Ectodermal cell (in vitro differentiated cells): Measurements from ENCODE around the gene NEK10.

Experiments
- H3K27ac ChIP-seq: 2 replicates; pipeline ENCODE4 v1.7.0; 2013; ENCODE audit warnings: mild to moderate bottlenecking, low read depth, low read length; ENCODE audit not compliant: insufficient read depth, poor library complexity, severe bottlenecking
- H3K27me3 ChIP-seq: 2 replicates; pipeline ENCODE4 v1.7.0; 2013; ENCODE audit warnings: mild to moderate bottlenecking, low read length; ENCODE audit not compliant: insufficient read depth, control insufficient read depth, poor library complexity, severe bottlenecking
- H3K36me3 ChIP-seq: one replicate; pipeline ENCODE4 v1.7.0; 2013; ENCODE audit warnings: low read length; ENCODE audit not compliant: control insufficient read depth, insufficient read depth
- H3K4me1 ChIP-seq: one replicate; pipeline ENCODE4 v1.7.0; 2013; ENCODE audit warnings: low read length; ENCODE audit not compliant: control insufficient read depth, insufficient read depth
- H3K4me3 ChIP-seq: 2 replicates; pipeline ENCODE4 v1.7.0; 2013; ENCODE audit warnings: low read depth, low read length, control low read depth; ENCODE audit not compliant: insufficient read depth
- H3K9me3 ChIP-seq: 2 replicates; pipeline ENCODE4 v1.7.0; 2013; ENCODE audit warnings: mild to moderate bottlenecking, low read length, moderate library complexity; ENCODE audit not compliant: control insufficient read depth
- WGBS, 2 experiments: methylation state at CpG; one replicate each; pipeline ENCODE4 v1.1.7; 2013; ENCODE audit warnings: missing lambda C conversion rate in 2 of 2; 5-methylcytosine and 5-hydroxymethylcytosine counted together

The NEK10 gene

DNA sequence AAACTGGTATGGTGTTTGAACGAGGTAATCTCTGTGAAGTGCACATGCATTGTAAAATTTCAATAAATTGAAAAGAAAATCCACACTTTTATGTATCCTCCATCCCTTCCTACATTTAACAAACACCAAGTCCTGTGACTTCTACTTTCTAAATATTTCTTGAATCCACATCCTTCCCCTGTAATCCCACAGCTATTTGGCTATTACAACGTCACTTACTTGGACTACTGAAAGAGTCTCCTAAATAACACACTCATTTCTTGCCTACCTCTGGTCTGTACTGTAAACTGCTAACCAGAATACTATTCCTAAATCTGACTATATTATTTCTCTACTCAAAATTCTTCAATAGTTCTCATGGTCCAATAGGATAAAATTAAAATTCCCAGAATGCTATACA, 176.1 kb downstream of the NEK10 start:
- Histone ChIP-seq H3K27me3 (no peaks in the 10 kb centered on the region), H3K27ac (no peak overlapping the region), H3K4me1 (no peaks in the 10 kb centered on the region), H3K36me3 (no peaks in the 10 kb centered on the region), H3K4me3 (no peak overlapping the region), H3K9me3 (no peaks in the 10 kb centered on the region)
- 88 to 95% methylated on average over 1 to 2 of the region's 2 CpGs for WGBS, 2 experiments

DNA sequence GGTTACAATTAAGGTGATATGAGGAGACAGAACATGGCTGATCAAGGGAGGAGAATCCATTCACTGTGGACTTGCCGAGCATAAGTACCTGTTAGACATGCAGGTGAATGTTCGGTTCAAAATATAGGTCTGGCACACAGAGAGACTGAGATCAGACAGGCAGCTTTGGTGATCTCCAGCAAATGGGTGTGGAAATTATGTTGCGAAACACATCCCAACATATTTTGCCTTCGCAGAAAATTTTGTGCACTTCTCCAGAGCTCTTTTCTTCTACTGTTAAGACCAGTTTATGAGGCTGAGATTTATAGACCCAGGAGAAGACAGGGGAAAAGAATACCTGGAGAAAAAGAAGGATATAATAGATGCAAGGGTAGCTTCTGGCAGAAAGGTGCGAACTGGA, 183.2 kb downstream of the NEK10 start:
- Histone ChIP-seq H3K27ac (no peak overlapping the region), H3K4me1 (no peaks in the 10 kb centered on the region), H3K27me3 (no peaks in the 10 kb centered on the region), H3K4me3 (no peak overlapping the region), H3K36me3 (no peaks in the 10 kb centered on the region), H3K9me3 (no peaks in the 10 kb centered on the region)
- WGBS, 2 experiments = 83 to 84% methylated on average over 5 of the region's 5 CpGs

DNA sequence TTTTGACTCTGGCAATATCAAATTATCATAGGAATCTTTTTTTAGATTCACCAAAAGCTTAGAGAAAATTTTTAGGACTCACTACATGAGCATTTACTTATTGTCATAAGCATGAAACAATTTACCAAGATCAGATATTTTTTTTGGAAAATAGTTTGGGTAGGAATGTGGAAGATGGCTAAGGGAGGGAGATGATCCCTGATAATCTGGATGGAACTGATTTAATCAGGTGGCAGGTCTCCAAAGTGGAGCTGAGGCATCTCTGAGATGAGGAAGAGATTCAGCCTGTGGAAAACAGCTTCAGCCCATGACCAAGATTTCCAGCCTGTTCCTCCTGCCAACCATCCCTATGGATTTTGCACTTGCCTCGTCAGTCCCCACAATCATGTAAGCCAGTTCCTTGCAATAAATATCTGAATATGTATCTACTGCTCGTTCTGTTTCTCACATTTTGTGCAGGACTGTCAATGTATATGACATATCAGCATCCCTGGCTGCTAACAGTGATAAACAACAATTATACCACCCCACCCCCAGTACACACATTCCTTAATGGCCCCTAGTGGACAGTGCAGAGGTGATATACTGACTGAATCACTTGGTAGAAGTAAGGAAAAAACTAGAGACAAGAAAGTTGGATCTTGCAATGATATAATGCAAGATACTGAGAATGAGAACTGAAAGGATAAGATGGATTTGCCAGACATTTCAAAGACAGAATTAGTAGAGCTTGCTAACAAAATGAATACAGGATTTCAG, 183.8 kb downstream of the NEK10 start:
- Histone ChIP-seq H3K27ac (no peak overlapping the region), H3K4me3 (no peak overlapping the region), H3K4me1 (no peaks in the 10 kb centered on the region), H3K27me3 (no peaks in the 10 kb centered on the region), H3K36me3 (no peaks in the 10 kb centered on the region), H3K9me3 (no peaks in the 10 kb centered on the region)
- 89 to 92% methylated on average over 2 of the region's 2 CpGs for whole genome bisulfite sequencing, 2 experiments

DNA sequence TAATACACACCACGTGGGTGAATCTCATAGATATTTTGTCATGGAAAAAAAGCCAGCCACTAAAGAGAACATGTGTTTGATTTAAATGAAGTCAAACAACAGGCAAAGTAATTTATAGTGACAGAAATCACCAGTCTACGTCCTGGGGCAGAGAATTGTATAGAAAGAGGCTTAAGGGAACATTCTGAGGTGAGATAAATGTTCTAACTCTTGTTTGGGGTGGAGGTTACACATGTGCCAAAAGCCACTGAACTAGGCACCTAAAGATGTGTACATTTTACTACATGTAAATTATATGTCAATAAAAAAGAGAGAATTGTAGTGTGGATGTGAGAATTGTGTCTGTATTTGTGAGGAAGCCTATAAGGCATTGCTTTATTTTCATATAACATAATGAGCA, 184.9 kb downstream of the NEK10 start:
- H3K36me3 ChIP-seq = no peaks in the 10 kb centered on the region
- H3K4me1 ChIP-seq = no peaks in the 10 kb centered on the region
- no peaks in the 10 kb centered on the region for H3K9me3 ChIP-seq
- no peaks in the 10 kb centered on the region for H3K27me3 ChIP-seq
- H3K4me3 ChIP-seq = no peak overlapping the region
- WGBS, 2 experiments = 81 to 95% methylated on average over 2 of the region's 2 CpGs
- no peak overlapping the region for H3K27ac ChIP-seq

DNA sequence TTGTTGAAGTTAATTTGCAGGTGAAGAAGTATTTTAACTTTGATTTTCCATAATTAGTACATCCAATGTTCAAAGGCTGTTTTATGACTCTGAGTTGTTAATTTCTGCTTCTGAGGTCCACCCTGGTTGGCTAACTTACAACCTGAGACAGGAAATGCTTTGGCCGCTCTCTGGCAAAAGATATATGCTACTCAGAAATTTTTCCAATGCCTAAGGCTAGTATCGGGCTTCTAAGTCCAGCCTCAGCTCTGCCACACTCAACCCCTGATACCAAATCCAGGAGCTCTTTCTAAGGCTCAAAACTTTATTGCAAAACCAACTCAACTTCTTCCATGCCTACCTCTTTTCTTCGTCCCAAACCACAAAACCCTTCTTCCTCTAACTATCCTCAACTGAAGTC, 192.9 kb downstream of the NEK10 start:
- H3K4me3 ChIP-seq = no peak overlapping the region
- H3K27ac ChIP-seq = no peak overlapping the region
- 94 to 96% methylated on average over 3 of the region's 3 CpGs for WGBS, 2 experiments
- no peaks in the 10 kb centered on the region for H3K9me3 ChIP-seq
- no peaks in the 10 kb centered on the region for H3K36me3 ChIP-seq
- no peaks in the 10 kb centered on the region for H3K27me3 ChIP-seq
- no peaks in the 10 kb centered on the region for H3K4me1 ChIP-seq

DNA sequence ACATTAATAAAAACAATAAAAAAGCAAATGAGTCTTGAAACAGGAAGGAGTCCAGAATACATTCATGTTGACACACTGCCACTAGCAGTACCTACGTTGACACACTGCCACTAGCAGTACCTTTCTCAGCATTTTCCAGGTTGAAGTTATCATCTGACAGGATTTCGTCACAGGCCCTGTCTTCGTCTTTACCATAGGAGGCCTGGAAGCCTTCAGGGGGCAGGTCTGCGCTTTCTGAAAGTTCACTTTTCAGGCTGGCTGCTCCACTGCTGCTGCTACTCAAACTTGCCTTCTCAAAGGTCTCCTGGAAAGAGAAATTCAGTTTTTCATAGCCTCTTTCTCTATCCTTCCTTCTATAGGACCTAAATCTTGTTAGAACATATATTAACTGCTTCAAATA, 194.7 kb downstream of the NEK10 start:
- Histone ChIP-seq H3K36me3 (no peaks in the 10 kb centered on the region), H3K9me3 (no peaks in the 10 kb centered on the region), H3K27ac (no peak overlapping the region), H3K27me3 (no peaks in the 10 kb centered on the region), H3K4me3 (no peak overlapping the region), H3K4me1 (no peaks in the 10 kb centered on the region)
- WGBS, 2 experiments = 79 to 88% methylated on average over 4 of the region's 4 CpGs

DNA sequence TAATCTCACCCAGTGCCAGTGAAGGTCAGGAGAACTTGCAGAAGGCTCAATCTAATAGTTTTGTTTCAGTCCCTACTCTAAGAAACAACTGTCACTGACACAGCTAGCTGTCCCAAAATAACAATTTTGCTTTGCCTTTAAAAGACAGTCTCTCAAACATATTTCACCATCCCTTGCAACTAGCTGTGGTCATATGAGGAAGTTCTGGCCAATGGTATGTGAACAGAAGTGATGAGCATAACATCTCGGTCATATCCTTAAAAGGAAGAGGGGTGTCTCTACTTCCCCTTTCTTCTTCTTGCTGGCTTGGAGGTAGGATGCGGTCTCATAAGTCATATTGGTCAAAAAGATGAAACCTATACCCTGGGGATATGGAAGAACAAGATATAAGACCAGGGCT, 198.1 kb downstream of the NEK10 start:
- Histone ChIP-seq H3K36me3 (no peaks in the 10 kb centered on the region), H3K27me3 (no peaks in the 10 kb centered on the region), H3K9me3 (no peaks in the 10 kb centered on the region), H3K4me1 (no peaks in the 10 kb centered on the region), H3K27ac (no peak overlapping the region), H3K4me3 (no peak overlapping the region)
- WGBS, 2 experiments = 88 to 100% methylated on average over 2 of the region's 2 CpGs

DNA sequence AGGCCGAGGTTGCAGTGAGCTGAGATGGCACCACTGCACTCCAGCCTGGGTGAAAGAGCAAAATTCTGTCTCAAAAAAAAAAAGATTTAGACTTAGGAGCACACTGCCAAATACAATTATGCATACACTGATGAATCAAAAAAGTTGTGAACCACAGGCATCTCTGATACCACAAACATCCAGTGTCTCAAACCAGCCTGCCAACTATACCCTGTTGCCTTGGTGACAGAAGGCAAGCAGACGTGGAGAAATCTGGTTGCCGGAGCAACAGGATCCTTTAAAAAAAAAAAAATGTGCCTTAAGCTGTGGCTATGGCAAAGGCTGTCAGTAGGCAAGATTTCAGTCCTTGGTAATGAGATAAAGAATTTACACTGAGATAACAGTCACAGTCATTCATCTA, 202.3 kb downstream of the NEK10 start:
- no peaks in the 10 kb centered on the region for H3K9me3 ChIP-seq
- WGBS, 2 experiments = 78 to 84% methylated on average over 3 of the region's 3 CpGs
- H3K36me3 ChIP-seq = no peaks in the 10 kb centered on the region
- no peak overlapping the region for H3K4me3 ChIP-seq
- no peak overlapping the region for H3K27ac ChIP-seq
- H3K4me1 ChIP-seq = no peaks in the 10 kb centered on the region
- no peaks in the 10 kb centered on the region for H3K27me3 ChIP-seq

DNA sequence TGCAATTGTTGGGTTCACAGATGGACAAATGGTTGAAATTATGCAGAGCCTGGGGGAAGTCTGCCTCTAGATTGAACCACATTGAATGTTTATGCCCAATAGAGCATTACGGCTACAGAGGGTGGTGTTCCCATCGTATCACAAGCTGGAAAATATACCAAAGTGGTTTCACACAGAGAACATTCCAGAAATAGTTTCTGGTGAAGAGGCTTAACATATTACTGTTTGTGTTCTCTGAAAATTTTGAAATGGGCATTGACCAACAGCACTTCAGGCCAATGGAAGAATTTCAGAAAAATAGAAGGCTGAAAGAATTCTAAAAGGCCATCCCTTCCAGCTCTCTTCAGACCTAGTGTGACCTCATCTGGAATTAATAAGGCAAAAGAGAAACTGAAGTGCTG, 203.9 kb downstream of the NEK10 start:
- no peak overlapping the region for H3K4me3 ChIP-seq
- no peak overlapping the region for H3K27ac ChIP-seq
- 100% methylated on average over 2 of the region's 2 CpGs for WGBS, 2 experiments

DNA sequence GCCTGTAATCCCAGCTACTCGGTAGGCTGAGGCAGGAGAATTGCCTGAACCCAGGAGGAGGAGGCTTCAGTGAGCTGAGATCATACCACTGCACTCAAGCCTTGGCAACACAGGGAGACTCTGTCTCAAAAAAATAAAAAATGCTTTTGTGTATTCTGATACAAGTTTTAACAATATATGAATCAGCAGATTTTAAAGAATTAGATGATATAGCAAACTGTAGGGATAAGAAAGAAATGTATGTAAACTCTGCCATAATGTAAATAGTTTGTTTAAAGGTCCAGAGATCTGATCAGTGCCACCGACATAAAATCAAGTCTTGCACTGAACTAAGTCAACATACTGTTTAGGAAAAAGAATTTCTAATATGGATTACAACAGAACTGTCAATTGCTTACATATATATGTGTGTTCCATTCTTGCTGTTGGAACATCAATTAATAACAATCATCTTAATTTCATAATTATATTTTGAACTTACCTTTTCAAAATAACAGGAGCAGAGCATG, 208.3 kb downstream of the NEK10 start:
- H3K27ac ChIP-seq = no peak overlapping the region
- no peaks in the 10 kb centered on the region for H3K36me3 ChIP-seq
- WGBS, 2 experiments = 97% methylated on average over 2 of the region's 2 CpGs
- no peak overlapping the region for H3K4me3 ChIP-seq
- no peaks in the 10 kb centered on the region for H3K27me3 ChIP-seq
- no peaks in the 10 kb centered on the region for H3K4me1 ChIP-seq
- no peaks in the 10 kb centered on the region for H3K9me3 ChIP-seq

More for the DNA sequence above, 203.9 kb downstream of the NEK10 start:
- no peaks in the 10 kb centered on the region for H3K9me3 ChIP-seq
- no peaks in the 10 kb centered on the region for H3K36me3 ChIP-seq
- no peaks in the 10 kb centered on the region for H3K4me1 ChIP-seq
- no peaks in the 10 kb centered on the region for H3K27me3 ChIP-seq
